IPS DF 4.7 (cell line): ENCODE results near the gene TOMM20.
"Not testable (repeated sequence)": the region's sequence is repeated elsewhere in the genome, so short reads cannot be mapped to it uniquely, and the experiment has no call there.

Experiments
- DNase-seq: peaks from one replicate; pipeline ENCODE4 v3.0.0-alpha.2; 2013; ENCODE audit warnings: low spot score; ENCODE audit errors: extremely low read depth

The TOMM20 gene

DNA sequence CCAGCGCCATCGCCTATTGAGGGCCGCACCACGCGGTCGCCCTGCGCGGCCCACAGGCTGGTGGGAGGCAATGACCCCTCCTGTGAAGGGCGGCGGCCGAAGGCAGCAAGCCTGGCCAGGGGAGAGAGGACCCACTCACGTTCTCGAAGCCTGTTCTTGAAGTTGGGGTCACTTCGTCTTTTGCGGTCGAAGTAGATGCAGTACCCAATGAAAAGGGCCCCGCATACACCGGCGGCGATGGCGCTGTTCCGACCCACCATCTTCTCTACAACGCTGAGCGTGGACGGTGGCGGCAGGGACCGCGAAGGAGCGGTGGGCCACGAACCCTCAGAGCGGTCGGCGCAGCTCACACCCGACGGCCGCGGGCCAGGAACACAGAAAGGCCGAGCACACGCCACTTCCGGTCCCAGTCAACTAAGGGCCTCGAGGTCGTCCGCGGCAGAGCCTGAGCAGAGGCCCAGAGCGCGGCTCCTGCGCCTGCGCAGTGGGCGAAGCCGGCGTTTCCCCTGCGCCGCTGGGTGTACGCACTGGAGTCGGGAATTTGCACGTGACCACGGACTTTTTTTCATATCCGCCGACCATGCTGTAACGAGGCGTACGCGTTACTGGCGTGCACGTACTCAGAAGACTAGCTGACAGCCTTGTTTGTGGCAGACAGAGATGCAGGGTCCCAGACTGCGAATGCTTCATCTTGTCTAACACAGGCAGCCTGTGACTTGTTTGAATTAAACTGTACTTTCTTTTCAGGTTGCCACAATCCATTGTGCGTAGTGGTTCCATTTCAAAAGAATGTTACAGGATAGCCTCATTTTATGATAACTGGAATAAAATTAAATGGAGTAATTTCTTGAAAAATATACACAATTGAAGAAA, at the start of gene TOMM20:
Gene TOMM20, minus strand, starts transcription at position 382 of the 873 bp plus-strand sequence. Its CDS starts 122 bp downstream, at position 260.
- DNase-seq: peak; percentile 89

DNA sequence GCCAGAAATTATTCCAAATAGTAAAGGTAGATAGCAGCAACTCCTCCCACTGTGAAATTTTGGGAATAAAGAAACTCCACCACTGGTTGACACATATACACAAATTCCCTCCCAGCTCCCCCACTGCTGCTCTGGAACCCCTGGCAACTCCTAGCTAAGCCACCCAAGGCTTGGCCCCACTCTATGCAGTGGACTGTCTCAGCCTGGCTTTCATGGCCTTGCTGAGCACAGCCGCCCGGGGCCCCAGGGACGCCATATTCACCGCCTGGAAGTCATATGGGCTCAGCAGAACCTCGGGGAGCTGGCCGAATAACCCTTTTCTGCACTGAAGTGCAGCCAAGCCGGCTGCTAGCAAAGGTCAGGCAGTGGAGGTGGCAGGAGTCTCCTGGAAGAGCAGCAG, 47.8 kb upstream of the TOMM20 start:
- no peak for DNase-seq

DNA sequence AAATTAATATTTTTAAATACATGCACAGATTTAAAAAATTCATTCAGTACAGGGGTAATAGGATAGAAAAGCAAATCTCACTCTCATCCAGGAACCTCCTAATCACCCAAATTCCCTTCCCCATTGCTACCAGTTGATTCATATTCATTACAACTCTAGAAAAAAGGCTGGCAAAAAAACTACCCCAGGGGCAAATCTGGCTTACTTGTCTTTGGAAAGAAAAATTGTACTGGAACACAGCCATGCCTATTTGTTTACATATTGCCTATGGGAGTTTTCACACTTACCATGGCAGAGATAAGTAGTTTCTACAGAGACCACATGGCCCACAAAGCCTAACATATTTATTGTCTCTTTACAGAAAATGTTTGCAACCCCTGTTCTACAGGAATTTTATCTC, 41.3 kb upstream of the TOMM20 start:
- DNase-seq: no peak

DNA sequence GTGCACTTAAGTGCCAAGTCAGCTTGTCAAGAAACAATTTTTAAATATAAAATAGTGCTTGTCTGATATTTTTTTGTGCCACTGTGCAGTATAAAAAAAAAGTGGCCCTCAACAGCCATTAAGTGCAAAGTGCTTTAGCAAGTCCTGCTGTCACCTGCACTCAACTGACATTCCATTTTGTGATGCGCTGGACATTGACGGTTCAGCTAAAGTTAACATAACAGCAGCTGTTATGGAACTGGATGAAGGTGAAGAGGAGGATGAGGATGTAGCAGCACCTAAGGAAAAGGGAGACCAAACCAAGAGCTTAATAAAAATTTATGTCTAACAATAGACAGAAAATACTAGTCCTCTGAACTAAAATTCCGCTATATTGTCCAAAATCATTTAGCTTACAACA, 39.7 kb upstream of the TOMM20 start:
- DNase-seq: no peak

DNA sequence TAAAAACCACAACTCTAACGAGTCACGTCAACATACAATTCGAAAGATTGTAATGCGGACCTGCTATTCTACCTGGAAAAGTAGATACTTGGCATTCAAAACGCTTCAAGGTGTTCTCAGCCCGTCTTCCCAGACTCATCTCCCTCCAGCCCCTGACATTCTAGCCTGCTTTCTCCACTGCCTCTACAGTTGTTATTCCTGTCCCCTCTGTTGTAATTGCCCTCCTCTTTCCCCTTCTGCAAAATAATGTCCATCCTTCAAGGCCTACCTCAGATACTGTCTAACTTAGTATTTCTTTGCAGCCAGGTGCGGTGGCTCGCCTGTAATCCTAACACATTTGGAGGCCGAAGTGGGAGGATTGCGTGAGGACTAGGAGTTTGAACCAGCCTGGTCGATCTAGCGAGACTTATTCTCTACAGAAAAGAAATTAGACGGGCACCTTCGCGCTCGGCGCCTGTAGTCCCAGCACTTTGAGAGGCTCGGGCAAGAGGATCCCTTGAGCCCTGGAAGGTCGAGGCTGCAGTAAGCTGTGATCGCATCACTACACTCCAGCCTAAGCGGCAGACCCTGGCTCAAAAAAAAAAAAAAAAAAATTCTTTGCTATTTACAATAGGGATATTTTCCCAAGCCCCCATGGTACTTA, 33.2 kb upstream of the TOMM20 start:
- DNase-seq: no peak

DNA sequence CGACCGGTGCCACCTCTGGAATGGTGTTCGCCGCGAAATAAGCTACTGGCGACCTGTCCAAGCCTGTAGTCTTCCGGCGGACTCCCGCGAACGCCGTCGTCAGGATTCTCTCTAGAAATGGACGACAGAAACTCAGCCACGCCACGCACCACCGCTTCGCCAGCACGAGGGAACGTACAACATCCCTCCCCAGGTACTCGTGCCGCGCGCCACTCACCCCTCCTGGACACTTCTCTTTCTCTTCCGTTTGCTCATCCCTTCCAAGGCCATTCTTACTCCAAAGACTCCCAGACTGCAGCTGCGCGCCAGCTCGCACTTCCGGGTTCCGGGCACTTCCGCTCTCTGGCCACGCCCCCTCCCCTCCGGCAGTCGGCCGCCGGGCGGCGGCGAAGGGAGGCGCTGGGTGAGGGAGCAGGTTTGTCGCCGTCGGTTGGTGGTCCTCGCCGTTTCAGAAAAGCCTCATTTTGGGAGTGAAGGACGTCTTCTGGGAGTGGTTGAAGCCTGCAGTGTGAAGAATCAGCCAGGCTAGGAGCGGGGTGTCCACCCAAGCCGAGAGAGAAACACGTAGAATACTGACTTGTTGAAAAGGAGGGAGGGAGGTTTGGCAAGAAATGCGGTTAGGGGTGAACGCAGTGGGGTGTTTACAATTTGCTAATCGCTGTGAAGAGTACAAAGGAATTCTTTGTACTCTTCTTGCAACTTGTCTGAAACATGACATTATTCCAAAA, 32.5 kb upstream of the TOMM20 start, which contains the start of gene RBM34:
Gene RBM34, minus strand, starts transcription at position 294 of the 728 bp plus-strand sequence. Its CDS starts 24 bp downstream, at position 270.
- DNase-seq: peak; percentile 44

DNA sequence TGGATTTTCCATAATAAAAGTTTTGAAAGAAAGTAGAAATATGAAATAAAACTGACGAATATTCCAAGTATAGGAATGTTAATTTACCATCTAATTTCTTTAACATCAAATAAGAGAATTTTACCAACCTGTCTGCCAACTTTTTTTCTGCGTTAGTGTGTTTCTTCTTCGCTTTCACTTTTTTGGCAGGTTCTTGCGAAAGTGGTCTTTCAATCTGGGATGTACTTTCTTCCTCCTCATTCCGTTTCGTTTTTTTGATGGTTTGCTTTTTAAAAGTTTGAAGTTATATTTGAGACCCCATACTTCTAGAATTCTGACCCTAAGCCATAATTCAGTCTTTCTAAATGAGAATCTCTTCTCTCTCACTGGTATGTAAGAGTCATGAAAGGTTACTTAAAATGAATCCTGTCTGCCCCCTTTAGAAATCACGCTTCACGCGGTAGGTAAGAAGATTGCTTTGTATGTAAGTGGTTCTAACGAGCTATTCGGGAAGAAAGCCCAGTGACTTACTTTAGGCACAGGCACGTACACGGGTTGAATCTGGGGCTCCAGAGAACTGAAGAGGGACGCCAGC, 31.8 kb upstream of the TOMM20 start:
- DNase-seq: no peak

DNA sequence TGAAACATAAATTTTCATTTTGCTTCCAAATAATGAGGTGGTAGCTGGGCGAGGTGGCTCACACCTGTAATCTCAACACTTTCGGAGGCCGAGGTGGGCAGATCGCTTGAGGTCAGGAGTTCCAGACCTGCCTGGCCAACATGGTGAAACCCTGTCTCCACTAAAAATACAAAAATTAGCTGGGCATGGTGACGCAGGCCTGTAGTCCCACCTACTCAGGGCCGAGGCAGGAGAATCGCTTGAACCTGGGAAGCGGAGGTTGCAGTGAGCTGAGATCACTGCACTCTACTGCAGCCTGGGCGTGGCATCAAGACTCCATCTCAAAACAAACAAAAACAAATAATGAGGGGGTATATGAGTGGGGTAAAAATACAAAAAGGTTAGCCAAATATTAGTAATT, 31.3 kb upstream of the TOMM20 start:
- DNase-seq: not testable (repeated sequence)

DNA sequence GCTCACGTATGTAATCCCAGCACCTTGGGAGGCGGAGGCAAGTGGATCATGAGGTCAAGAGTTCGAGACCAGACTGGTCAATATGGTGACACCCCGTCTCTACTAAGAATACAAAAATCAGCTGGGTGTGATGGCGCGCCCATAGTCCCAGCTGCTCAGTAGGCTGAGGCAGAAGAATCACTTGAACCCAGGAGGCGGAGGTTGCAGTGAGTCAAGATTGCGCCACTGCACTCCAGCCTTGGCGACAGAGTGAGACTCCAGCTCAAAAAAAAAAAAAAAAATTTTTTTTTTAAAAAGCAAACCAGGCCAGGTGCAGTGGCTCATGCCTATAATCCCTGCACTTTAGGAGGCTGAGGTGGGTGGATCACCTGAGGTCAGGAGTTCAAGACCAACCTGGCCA, 30.6 kb upstream of the TOMM20 start:
- DNase-seq: not testable (repeated sequence)

DNA sequence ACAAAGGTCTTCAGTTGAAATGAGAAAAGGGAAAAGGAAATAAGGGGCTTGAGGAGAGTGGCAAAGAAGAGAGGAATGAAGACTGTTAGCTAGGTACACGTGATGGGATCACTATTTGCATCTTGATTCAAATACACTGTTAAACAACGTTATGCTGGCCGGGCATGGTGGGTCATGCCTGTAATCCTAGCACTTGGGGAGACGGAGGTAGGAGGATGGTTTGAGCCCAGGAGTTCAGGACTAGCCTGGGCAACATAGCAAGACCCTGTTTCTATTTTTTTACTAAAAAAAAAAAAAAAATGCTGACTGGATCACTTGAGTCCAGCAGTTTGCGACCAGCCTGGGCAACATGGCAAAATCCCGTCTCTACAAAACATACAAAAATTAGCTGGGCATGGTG, 30.0 kb upstream of the TOMM20 start:
- DNase-seq: no peak

DNA sequence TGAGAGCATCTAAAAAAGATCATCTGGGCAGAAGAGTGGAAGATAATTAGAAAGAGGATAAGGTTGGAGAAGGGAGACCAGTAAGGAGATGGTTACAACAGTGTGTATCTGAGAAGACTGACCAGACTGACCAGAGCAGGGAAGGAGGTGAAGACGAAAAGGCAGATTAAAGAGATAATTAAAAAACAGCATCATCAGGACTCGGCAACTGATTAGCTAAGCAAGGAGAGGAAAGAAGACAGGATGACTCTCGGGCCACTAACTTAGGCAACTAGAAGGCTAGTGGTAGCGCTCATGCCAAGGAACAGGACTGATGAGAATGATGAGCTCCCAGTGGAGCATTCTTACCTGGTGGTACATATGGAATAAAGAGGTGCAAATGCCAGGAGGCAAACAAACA, 28.5 kb upstream of the TOMM20 start:
- no peak for DNase-seq

DNA sequence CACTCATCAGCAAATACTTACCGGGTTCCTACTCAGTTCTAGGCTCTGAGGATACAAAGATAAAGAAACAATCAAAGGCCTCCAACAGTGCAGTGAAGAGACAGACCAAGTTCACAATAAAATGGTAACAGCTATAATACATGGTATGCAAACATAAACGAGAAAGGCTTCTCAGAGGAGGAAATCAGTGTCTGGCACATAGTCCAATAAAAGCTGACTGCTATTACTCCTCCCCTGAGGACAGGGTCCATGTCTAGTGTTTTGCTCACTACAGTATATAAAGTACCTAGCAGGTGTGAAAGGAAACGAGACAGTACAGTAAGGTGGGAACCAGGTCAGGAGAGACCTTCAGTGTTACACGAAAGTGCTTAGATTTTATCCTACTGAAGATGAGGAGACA, 28.1 kb upstream of the TOMM20 start:
- no peak for DNase-seq

DNA sequence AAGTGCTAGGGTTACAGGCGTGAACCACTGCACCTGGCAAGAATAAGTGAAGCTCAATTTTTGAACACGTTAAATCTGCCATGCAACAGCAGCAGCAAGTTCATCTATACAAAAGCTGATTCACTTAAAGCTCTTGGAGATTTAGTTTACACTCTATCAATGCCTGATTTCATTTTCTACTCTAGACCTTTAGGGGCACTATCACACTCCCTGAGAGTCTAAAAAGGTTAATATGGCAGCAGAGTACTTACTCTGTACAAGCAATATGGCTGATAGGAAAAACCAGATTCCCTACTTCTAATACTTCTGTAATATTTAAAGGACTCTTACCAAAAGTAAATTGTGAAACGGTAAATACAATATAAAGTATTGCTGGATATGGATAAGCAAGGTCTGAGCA, 27.6 kb upstream of the TOMM20 start:
- DNase-seq: no peak

DNA sequence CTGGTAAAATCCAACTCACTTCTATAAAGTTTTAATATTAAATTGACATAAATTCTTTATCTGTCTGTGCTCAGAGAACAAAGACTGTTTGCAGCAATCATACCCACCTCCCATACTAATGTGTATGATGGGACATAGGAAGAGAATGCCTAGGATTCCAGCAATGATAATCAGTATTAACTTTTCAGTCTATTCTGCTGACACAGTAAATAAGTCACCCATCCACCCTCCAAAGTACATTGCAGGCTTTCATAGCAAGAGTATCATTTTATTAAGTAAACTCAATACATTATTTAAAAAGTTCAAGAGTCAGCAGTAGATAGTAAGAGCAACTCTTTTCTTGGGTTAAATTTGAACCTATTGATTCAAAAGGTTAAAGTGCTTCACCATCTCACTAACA, 23.6 kb upstream of the TOMM20 start:
- no peak for DNase-seq

DNA sequence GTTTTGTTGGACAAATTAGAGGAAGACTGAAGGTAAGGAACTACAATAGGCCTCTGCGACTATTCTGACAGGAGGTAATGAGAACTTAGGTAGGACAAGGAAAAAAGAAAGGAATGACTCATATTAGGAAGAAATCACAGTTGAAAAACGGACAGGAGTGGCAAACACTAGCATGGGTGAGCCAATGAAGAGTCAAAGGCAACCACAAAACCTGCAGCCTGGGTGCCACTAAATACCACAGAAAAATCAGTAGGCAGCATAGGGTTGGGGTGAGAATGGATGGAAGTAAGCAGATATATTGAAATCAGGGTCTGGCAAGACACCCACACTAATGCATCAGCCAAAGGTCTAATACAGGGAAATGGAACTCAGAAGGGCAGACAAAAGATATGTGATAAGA, 22.4 kb upstream of the TOMM20 start:
- no peak for DNase-seq

DNA sequence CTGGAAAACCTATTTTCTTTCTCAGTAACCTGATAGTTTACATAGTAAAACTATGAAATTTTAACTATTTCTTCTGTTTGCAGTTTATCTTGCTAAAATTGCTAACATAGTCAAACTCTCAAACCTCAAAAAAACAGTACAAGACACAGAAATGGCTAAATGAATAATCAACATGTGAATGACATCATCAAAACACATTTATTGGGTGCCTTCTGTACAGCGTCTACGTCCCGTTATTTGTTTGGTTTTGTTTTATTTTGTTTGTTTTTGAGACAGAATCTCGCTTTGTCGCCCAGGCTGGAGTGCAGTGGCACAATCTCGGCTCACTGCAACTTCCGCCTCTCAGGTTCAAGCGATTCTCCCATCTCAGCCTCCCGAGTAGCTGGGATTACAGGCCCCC, 21.2 kb upstream of the TOMM20 start:
- no peak for DNase-seq

DNA sequence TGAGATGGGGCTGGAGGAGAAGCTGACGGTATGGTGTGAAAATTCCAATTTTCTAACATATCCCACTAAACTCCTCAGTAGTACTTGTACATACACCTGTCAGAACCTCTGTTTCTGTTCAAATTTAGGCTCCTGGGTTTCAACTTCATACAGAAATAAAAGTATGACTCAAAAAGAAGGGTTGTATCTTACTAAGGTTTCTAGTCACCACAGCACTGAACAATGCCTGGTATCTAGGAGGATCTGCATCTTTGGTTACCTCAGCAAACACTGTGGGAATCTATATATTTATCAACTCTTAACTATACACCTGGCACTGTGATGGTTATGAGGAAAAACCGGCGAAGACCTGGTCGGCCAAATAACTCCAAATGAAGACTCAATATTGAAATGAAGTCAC, 18.6 kb upstream of the TOMM20 start:
- DNase-seq: no peak

DNA sequence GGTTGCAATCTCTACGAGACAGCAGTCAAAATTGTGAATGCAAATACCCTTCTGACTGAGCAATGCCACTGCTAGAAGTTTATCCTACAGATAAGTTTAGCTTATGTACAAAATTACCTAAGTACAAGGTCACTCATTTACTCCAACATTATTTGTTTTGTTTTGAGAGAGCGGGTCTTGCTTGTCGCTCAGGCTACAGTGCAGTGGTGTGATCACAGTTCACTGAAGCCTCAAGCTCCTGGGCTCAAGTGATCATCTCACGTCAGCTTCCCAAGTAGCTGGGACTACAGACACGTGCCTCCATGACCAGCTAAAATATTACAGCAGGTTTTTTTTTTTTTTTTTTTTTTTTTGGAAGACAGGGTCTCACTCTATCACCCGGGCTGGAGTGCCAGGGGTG, 17.0 kb upstream of the TOMM20 start:
- DNase-seq: no peak

DNA sequence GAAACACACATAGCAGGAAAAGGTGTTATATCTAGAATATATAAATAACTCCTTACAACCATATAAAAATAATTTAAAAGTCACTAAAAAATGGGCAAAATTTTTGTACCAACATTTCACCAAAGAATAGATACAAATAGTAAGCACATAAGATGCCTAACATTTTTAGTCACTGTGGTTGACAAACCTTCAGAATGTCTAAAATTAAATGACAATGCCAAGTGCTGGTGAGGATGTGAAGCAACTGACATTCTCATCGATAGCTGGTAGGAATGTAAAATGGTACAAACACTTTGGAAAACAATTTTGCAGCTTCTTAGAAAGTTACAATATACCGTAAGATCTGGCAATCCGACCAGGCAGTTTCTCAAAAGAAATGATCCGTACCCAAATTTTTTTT, 14.4 kb upstream of the TOMM20 start:
- DNase-seq: no peak

DNA sequence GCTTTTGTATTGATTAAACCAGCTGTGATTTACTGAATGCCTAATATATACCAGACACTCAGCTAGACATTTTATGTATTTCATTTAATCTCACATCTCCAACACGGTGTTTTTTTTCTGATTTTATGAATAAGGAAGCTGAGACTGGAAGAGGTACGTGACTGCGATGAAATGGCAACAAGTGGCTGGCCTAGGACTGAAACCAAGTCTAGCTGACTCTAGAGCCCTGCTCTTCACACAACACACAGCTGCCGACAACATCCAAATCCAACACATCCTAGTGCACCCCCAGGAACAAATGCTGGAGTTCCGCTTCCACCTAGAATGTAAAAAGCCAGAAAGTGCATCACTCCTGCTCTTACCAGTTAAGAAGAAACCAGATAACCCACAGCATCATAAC, 10.7 kb upstream of the TOMM20 start:
- DNase-seq: no peak

DNA sequence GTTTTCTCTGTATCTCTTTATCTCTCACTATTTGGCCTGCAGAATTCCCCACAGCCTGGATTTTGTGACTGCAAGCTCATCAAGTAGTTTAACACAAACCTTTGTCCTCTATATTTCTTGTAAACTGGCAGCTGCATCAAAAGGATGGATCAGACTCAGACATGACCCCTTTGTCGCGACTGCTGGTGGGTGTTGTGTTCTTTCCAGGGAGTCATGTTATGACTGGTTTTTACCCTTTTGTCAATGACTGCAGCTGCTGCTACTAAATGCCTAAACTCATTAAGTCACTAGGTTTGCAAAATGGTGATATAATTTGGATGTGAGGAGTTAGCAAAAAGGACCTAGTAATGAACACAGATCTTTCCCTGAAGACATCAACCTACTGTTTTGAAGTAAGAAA, 10.2 kb upstream of the TOMM20 start:
- no peak for DNase-seq

DNA sequence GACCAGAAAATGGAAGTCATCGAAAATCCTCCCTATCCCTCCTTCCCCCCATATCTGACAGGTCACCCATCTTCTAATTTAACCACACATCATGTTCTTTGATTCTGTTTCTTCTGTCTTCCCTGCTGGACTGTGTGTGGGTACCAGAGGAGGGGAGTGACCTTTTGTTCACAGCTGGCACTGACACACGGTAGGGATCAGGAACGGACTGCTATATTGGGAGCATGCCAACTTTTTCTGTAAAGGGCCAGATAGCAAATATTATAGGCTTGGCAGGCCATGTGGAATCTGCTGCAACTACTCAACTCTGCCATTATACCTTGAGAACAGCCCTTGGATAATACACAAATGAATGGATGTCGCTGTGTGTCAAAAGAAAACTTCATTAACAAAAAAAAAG, 7.5 kb upstream of the TOMM20 start:
- DNase-seq: no peak
